Raji (cell line): Measurements from ENCODE around the gene PDHA1.

Experiments
- POLR2A ChIP-seq: IDR thresholded peaks from 2 replicates; pipeline ENCODE4 v1.6.1; 2011; ENCODE audit warnings: low read depth, low read length, control low read depth; ENCODE audit not compliant: insufficient read depth

PDHA1 gene

DNA sequence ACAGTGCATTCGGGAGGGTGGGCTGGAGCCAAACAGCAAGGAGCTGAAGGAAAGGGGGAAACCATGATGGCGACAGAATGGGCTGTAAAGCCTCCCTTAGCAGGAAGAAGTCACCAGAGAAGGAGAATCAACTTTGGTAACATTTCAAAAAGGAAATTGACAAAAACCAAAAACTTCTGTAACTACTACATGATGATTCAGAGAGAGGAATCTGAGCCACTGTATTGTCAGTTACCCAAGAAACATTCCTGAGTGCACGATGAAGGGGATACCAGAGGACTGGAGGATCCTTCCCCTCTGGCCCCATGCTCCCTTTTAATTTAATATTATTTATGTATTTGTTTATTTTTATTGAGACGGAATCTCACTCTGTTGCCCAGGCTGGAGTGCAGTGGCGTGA, 26.3 kb downstream of the PDHA1 start:
- TF ChIP-seq POLR2A, result no peak

GRCh38 chrX:19372170-19372546, 28.4 kb downstream of the PDHA1 start:
- no peak for TF ChIP-seq POLR2A

- TF ChIP-seq POLR2A, result no peak
Measured at GRCh38 chrX:19372547-19373331, 29.0 kb downstream of the PDHA1 start.

DNA sequence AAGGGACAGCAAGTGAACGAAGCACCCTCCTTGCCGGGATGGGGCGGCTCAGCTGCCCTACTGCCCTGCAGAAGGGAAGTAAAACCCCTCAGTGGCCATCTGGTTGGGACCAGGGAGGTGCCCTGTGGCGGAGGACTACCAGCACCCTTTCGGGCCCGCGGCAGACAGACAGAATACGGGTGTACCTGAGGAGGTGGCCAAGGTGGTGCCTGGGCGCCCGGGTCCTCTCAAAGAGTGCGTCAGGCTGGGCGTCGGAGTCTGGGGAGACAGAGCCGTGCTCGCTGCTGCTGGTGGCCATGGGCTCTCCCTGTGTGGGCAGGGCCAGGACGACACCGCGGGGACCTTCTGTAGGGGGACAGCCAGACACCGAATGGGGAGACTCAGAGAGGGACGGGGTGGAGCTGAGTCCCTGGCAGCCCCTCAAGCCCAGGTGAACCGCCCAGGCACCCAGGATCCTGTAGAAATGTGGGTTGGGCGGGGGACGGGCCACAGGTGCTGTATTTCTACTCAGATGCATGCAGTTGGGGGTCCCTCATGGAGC, 29.7 kb downstream of the PDHA1 start:
- TF ChIP-seq POLR2A, result no peak

DNA sequence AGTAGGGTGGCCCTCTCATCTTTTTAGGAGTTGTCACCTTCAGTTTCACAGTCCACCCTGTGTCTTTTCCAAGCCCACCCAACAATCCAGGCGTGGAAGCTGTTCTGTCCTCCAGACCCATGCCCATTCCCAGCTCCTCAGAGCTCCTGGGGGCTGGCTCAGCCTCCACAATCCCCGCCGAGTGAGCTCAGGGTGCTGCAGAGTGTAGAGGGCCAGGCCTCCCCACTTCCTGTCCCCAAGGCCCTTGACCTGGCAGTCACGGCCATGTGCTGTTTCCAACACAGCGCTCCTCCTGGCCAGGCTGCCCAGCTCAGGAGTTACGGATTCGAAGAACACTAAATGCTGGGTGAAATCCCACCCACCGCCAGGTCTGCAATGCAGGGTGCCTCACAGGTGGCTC, 31.8 kb downstream of the PDHA1 start:
- TF ChIP-seq POLR2A, result no peak

DNA sequence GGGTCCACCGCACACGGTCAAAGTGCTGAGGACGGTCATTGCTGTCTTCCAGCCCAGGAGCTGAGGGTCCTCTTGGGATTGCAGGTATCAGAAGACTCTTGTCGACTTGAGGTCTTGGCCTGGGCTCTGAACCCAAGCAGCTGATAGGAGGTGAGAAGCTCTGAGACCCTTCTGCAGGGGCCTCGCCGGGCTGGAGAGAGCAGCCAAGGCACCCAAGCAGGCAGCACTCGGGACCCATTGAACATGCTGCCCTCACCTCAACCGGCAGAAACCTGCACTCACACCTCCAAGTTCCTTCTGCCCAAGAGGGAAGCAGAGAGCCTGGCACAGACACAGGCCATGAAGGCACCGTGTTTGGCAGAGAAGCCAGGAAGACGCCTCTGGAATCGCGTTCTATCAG, 34.1 kb downstream of the PDHA1 start:
- TF ChIP-seq POLR2A, result no peak

DNA sequence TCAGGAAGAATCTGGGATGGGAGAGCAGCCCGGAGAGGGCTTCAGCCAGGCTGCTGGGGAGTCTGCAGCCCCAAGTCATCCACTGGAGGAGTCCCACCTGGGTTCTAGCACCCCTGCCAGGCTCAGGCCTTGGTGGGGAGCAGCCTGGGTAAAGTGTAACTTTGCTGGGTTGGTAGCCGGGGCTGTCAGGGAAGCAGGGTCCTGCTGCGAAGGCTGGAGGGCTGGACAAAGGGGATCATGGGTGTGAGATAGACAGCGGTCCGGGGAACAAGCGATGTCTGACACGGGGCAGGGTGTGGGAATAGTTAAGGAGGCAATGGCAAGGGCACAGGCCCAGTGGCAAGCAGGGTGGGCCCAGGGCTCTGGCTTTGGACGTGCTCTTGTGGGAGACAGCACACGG, 37.6 kb downstream of the PDHA1 start:
- TF ChIP-seq POLR2A, result no peak

GRCh38 chrX:19382555-19383145, 38.9 kb downstream of the PDHA1 start:
- no peak for TF ChIP-seq POLR2A

- no peak for TF ChIP-seq POLR2A
Measured at GRCh38 chrX:19386679-19387078, 43.0 kb downstream of the PDHA1 start.

DNA sequence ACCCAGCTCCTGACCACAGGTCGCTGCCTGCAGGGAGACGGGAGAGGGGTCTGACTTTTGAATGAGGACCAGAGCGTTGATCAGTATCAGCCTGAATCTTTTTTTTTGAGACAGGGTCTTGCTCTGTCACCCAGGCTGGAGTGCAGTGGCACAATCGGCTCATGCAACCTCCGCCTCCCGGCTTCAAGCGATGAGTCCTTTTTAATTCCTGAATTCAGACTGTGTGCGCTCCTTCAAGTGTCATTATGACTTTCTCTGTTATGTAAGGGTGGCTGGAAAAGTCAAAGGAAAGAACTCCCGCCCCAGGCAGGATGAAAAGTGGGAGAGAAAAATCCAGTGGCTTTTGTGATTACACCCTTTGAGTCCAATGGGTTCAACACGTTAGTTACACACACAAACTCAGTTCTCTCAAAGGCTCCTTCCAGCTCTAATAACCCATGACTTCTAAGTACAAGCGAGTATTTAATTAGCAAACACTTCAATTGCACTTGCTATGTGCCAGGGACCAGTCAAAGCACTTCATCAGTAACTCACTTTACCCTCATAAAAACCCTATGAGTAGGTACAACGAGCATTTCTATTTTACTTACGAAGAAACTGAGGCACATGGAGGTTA, 44.4 kb downstream of the PDHA1 start:
- TF ChIP-seq POLR2A, result no peak

- TF ChIP-seq POLR2A, result no peak
Measured at GRCh38 chrX:19388741-19389140, 45.0 kb downstream of the PDHA1 start.

- TF ChIP-seq POLR2A, result no peak
Measured at GRCh38 chrX:19389227-19389845, 45.6 kb downstream of the PDHA1 start.

GRCh38 chrX:19392078-19392477, 48.4 kb downstream of the PDHA1 start:
- TF ChIP-seq POLR2A, result no peak

- no peak for TF ChIP-seq POLR2A
Measured at GRCh38 chrX:19392703-19393102, 49.0 kb downstream of the PDHA1 start.

GRCh38 chrX:19403696-19404095, 60.0 kb downstream of the PDHA1 start:
- no peak for TF ChIP-seq POLR2A

GRCh38 chrX:19410259-19410658, 66.5 kb downstream of the PDHA1 start:
- TF ChIP-seq POLR2A, result no peak
